ENCODE results near the gene ZDHHC5.

The ZDHHC5 gene, protein sequence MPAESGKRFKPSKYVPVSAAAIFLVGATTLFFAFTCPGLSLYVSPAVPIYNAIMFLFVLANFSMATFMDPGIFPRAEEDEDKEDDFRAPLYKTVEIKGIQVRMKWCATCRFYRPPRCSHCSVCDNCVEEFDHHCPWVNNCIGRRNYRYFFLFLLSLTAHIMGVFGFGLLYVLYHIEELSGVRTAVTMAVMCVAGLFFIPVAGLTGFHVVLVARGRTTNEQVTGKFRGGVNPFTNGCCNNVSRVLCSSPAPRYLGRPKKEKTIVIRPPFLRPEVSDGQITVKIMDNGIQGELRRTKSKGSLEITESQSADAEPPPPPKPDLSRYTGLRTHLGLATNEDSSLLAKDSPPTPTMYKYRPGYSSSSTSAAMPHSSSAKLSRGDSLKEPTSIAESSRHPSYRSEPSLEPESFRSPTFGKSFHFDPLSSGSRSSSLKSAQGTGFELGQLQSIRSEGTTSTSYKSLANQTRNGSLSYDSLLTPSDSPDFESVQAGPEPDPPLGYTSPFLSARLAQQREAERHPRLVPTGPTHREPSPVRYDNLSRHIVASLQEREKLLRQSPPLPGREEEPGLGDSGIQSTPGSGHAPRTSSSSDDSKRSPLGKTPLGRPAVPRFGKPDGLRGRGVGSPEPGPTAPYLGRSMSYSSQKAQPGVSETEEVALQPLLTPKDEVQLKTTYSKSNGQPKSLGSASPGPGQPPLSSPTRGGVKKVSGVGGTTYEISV
- total RNA-seq = 113 to 214 (median 157) reads per million in 18 experiments

GRCh38 chr11:57667736-57668433 lies at the start of gene ZDHHC5:
Gene ZDHHC5, plus strand, starts transcription at chr11:57668114. Its CDS starts 4,977 bp downstream, at chr11:57673091.
- peak; percentile 98 to 99 for DNase-seq

DNA sequence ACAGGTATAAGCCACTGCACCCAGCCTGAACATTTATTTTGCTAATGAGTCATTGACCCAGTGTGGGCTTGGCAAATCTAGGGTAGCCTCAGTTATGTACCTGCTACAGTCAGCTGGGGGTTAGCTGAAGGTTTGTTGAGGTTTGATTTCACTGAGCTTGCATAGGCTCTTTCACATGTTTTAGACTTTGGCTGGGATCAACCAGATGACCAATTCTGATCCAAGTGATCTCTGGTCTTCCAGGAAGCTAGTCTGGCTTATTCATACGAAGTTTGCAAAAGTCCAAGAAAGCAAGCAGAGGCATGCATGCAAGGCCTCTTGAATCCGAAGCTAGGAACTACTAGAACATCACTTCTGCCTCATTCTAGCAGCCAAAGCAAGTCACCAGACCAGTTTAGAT lies 49.5 kb upstream of the ZDHHC5 start:
- no peak for DNase-seq

GRCh38 chr11:57619331-57619730 lies 48.6 kb upstream of the ZDHHC5 start:
- no peak for DNase-seq

GRCh38 chr11:57620467-57620866 lies 47.4 kb upstream of the ZDHHC5 start:
- no peak for DNase-seq

- no peak for DNase-seq
These were observed 45.7 kb upstream of the ZDHHC5 start for GRCh38 chr11:57622263-57622662.

DNA sequence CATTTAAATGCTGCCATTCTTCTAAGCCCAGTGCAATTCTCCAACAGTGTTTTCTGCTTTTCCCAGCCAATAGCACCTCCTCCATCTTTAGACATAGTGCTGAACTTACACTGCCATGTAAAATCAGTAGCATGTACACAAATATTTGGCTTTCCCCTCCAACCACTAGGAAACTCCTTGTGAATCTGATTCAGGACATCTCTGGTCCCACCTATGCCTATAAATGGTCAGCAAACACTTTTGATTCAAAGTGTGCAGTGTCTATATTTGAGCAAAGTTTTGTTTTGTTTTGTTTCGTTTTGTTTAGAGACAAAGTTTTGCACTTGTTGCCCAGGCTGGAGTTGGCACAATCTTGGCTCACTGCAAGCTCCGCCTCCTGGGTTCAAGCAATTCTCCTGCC lies 43.0 kb upstream of the ZDHHC5 start:
- no peak for DNase-seq

DNA sequence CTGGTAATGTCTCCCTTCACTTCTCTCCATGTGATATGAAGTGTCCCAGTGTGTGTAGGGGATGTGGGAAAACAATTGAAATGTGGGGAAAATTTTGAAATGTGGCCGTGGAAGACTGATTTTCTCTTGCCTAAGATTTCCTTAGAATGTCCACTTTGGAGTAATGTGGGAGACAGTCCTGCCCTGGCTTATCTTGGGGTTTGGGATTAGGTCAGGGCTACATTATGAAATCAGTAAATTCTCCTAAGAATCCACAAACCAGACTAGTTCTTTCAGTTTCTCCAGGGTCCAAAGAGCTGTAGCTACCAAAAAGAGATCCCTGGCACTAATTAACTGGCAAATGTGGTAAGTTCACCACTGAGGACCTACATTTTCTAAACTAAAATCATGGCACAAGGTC lies 41.0 kb upstream of the ZDHHC5 start:
- DNase-seq = no peak

DNA sequence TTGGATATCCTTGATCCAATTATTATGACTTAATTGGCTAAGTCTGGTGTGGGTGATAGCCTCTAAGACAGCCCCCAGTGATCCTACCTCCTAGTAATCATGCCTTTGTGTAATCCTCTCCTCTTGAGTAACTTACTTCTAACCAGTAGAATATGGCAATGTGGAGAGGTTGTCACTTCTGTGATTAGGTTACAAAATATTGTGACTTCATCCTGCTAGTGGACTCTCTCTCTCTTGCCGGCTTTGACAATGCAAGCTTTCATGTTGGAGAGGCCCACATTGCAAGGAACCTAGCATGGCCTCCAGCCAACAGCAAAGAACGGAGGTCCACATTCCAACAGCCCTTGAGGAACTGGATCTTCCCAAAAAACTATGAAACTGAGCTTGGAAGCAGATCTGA lies 37.7 kb upstream of the ZDHHC5 start:
- peak in 1 of 2 donors; percentile 15 for DNase-seq

DNA sequence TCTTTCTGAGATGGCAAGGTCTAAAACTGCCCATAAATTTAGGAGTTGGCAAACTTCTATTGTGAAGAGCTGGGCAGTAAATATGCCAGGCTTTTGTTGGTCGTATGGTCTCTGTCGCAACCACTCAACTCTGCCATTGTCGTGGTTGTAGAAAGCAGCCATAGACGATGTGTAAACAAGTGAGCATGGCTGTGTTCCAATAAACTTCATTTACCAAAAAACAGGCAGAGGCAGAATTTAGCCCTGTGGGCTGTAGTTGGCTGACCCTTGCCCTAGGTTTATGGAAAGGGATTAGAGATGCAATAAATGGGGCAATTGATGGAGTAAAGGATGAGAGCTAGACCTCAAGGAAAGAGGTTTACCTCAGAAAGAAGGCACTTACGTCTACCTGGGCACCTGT lies 35.8 kb upstream of the ZDHHC5 start:
- no peak for DNase-seq

GRCh38 chr11:57633394-57634070 lies 34.4 kb upstream of the ZDHHC5 start:
- no peak for DNase-seq

- DNase-seq = no peak
These were observed 33.6 kb upstream of the ZDHHC5 start for GRCh38 chr11:57634311-57634710.

GRCh38 chr11:57635246-57635645 lies 32.7 kb upstream of the ZDHHC5 start:
- DNase-seq = no peak

- no peak for DNase-seq
These were observed 30.3 kb upstream of the ZDHHC5 start for GRCh38 chr11:57637626-57638004.

- DNase-seq = no peak
These were observed 29.7 kb upstream of the ZDHHC5 start for GRCh38 chr11:57638005-57638781.

DNA sequence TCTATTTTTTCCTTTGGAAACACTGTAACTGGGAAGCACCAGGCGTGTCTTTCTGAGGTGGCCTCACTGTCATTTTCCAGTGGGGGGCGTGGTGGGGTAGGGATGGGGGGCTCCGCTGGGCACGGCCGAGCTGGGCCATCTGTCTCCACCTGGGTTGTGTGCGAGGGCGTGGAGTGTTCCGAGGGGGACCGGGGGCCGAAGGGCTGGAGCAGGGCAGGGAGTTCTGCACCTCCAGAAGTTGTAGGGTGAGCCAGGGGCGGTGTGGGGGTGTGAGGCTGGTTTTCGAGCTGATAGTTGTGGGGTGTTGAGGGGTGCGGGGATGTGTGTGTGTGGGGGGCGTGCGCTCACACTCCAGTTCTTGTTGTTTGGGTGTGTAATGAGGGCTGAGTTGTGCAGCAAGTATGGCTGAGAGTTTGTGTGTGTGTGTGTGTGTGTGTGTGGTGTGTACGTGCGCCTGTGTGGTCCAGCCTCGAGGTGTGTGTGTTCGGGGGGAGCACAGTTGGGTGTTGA lies 29.0 kb upstream of the ZDHHC5 start:
- DNase-seq = no peak

- DNase-seq = no peak
These were observed 28.4 kb upstream of the ZDHHC5 start for GRCh38 chr11:57639321-57640067.

DNA sequence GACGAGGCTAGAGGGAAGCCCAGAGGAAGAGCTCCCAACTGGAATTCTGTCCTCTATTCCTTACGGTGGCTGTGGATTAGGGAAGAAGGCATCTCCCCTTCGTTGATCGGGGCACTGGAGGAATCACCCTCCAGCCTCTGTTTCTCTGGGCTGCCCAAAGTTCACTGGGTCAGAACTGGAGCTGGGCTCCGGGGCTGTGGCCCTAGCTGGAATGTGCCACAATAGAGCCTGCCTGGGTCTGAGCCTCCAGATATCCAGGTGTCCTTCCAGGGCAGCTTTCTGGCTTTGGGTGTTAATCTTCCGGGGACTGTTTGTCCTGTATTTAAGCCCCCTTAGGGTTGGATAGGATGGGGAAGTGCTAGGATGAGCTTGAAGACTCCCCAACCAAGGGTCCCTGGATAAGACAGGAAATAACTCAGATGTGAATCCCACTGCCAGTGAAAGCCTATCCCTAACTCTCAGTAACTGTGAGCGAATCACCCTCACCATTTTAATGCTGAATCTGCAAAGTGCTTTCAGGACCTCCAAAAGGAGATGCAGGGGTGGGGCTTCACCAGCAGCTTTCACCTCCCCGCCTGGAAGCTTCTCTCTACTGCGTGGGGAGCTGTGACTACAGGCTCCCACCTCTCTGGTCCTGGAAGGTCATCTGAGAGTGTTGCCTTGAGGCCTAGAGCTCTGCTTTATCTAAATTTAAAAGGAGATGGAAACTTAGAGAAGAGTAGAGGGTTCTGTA lies 27.7 kb upstream of the ZDHHC5 start:
- DNase-seq = no peak

GRCh38 chr11:57641011-57641807 lies 26.7 kb upstream of the ZDHHC5 start:
- peak; percentile 66 to 68 for DNase-seq

- no peak for DNase-seq
These were observed 24.1 kb upstream of the ZDHHC5 start for GRCh38 chr11:57643802-57644201.
